SK-N-SH (cell line): ENCODE results near the gene PNPLA5. TPM values are rescaled to one million over a fixed set of nuclear protein-coding genes. Genes with fewer than 3 reads are reported as not detected.

Experiments used
- CTCF ChIA-PET: fragments of 300-600, 350-600 bp; formaldehyde crosslinking; extraction: SDS; loops from one replicate; lab custom pipeline; 2021; lab: Yijun Ruan, JAX
- POLR2A ChIA-PET: fragments of 350-600 bp; sonication (Branson Sonifier 250); formaldehyde crosslinking; extraction: SDS; loops from one replicate; lab custom pipeline; 2020; ENCODE audit warnings: antibody characterized with exemption, inconsistent platforms; lab: Yijun Ruan, JAX
- DNase-seq: peaks from one replicate; pipeline ENCODE4 v3.0.0; 2012
- H2AFZ ChIP-seq: fragments of 200-600 bp; sonication (generic); 2 replicates; pipeline ENCODE4 v1.8.1; 2016; ENCODE audit warnings: antibody characterized with exemption, mild to moderate bottlenecking, low read depth
- H3F3A ChIP-seq: fragments of 200-600 bp; sonication (generic); replicated peaks from 2 replicates; pipeline ENCODE3; 2016; ENCODE audit warnings: antibody characterized with exemption, mild to moderate bottlenecking; ENCODE audit not compliant: insufficient read depth
- H3K27ac ChIP-seq, 2 experiments: fragments of 200-500 bp in 1 of 2; fragments of 200-600 bp in 1 of 2; sonication (Bioruptor generic) in 1 of 2; sonication (generic), shearing (Covaris generic) in 1 of 2; 2 replicates each; pipeline versions ENCODE4 v1.5.1 to v1.6.1; 2014 to 2016; ENCODE audit warnings: low read depth in 2 of 2, inconsistent platforms in 1 of 2, low read length in 1 of 2, mild to moderate bottlenecking in 1 of 2, mixed read lengths in 1 of 2
- H3K27me3 ChIP-seq: fragments of 200-600 bp; sonication (generic), shearing (Covaris generic); 2 replicates; pipeline ENCODE4 v1.6.1; 2016; ENCODE audit warnings: mixed run types; ENCODE audit not compliant: insufficient read depth
- H3K36me3 ChIP-seq, 2 experiments: fragments of 200-500 bp in 1 of 2; fragments of 200-600 bp in 1 of 2; sonication (Bioruptor generic) in 1 of 2; sonication (generic) in 1 of 2; replicated peaks in 1 of 2; 2 replicates each; pipeline versions ENCODE3 to v1.5.1; 2014 to 2016; ENCODE audit warnings: low read length in 1 of 2, mild to moderate bottlenecking in 1 of 2; ENCODE audit not compliant: insufficient read depth in 2 of 2, control insufficient read depth in 1 of 2
- H3K4me1 ChIP-seq, 2 experiments: fragments of 200-500 bp in 1 of 2; fragments of 200-600 bp in 1 of 2; sonication (Bioruptor generic) in 1 of 2; sonication (generic), shearing (Covaris generic) in 1 of 2; 2 replicates each; pipeline versions ENCODE4 v1.5.1 to v1.6.1; 2014 to 2016; ENCODE audit warnings: low read depth in 1 of 2, low read length in 1 of 2, mixed run types in 1 of 2; ENCODE audit not compliant: insufficient read depth in 2 of 2, control insufficient read depth in 1 of 2
- H3K4me2 ChIP-seq: fragments of 200-600 bp; sonication (generic), shearing (Covaris generic); 2 replicates; pipeline ENCODE4 v1.6.1; 2017; ENCODE audit warnings: mixed run types
- H3K4me3 ChIP-seq, 2 experiments: fragments of 200-500 bp in 1 of 2; fragments of 200-600 bp in 1 of 2; sonication (Bioruptor generic) in 1 of 2; sonication (generic), shearing (Covaris generic) in 1 of 2; 2 replicates each; pipeline versions ENCODE4 v1.5.1 to v1.8.1; 2014 to 2016; ENCODE audit warnings: low read depth in 2 of 2, inconsistent platforms in 1 of 2, low read length in 1 of 2, mild to moderate bottlenecking in 1 of 2, mixed read lengths in 1 of 2, moderate library complexity in 1 of 2
- H3K79me2 ChIP-seq: fragments of 200-600 bp; sonication (generic); 2 replicates; pipeline ENCODE4 v1.8.1; 2017; ENCODE audit warnings: mild to moderate bottlenecking; ENCODE audit not compliant: insufficient read depth
- H3K9ac ChIP-seq: fragments of 200-600 bp; sonication (generic); 2 replicates; pipeline ENCODE4 v1.6.1; 2017; ENCODE audit warnings: mixed run types
- H3K9me2 ChIP-seq: fragments of 200-600 bp; sonication (generic); 2 replicates; pipeline ENCODE4 v1.6.1; 2017; ENCODE audit warnings: mixed run types
- H3K9me3 ChIP-seq: fragments of 200-600 bp; sonication (generic); 2 replicates; pipeline ENCODE4 v1.6.1; 2017; ENCODE audit warnings: mixed run types, mild to moderate bottlenecking, moderate library complexity
- H4K20me1 ChIP-seq: fragments of 200-600 bp; sonication (generic); 2 replicates; pipeline ENCODE4 v1.6.1; 2017; ENCODE audit warnings: mild to moderate bottlenecking, mixed run types; ENCODE audit not compliant: insufficient read depth
- EZH2phosphoT487 ChIP-seq: fragments of 200-600 bp; sonication (generic); IDR thresholded peaks from 2 replicates; pipeline ENCODE4 v1.6.1; 2017; ENCODE audit warnings: low read depth, mixed run types, mild to moderate bottlenecking, antibody characterized with exemption, moderate library complexity, borderline replicate concordance
- FOSL2 ChIP-seq: IDR thresholded peaks from 2 replicates; pipeline ENCODE4 v1.4.0; 2012; ENCODE audit warnings: low read depth, mild to moderate bottlenecking, moderate library complexity, borderline replicate concordance
- FOXJ3 ChIP-seq: sonication (generic); formaldehyde crosslinking; IDR thresholded peaks from 2 replicates; pipeline ENCODE4 v1.5.1; 2020; ENCODE audit warnings: mild to moderate bottlenecking, missing genetic modification reagents
- GATA2 ChIP-seq: sonication (generic); formaldehyde crosslinking; IDR thresholded peaks from 2 replicates; pipeline ENCODE4 v1.5.0; 2020; ENCODE audit warnings: mild to moderate bottlenecking, missing genetic modification reagents
- MXI1 ChIP-seq: IDR thresholded peaks from 2 replicates; pipeline ENCODE4 v1.6.1; 2012; ENCODE audit warnings: mild to moderate bottlenecking, low read depth, low read length, improper control_type of control experiment
- NRF1 ChIP-seq: IDR thresholded peaks from 2 replicates; pipeline ENCODE4 v1.6.1; 2012; ENCODE audit warnings: low read depth, mild to moderate bottlenecking, low read length
- POLR2AphosphoS5 ChIP-seq: IDR thresholded peaks from 2 replicates; pipeline ENCODE4 v1.6.1; 2012; ENCODE audit warnings: low read depth, low read length
- SMC3 ChIP-seq: IDR thresholded peaks from 2 replicates; pipeline ENCODE4 v1.6.1; 2012; ENCODE audit warnings: low read depth, low read length, improper control_type of control experiment
- TAF1 ChIP-seq: IDR thresholded peaks from 2 replicates; pipeline ENCODE4 v1.6.1; 2012; ENCODE audit warnings: low read depth, mild to moderate bottlenecking, low read length, moderate library complexity, borderline replicate concordance
- YY1 ChIP-seq: IDR thresholded peaks from 2 replicates; pipeline ENCODE4 v1.4.0; 2012; ENCODE audit warnings: low read depth, mild to moderate bottlenecking
- WGBS: methylation state at CpG from one replicate; pipeline ENCODE4 v1.1.6; 2017; ENCODE audit warnings: low lambda C conversion rate; 5-methylcytosine and 5-hydroxymethylcytosine counted together
- polyA plus RNA-seq, 3 experiments: library from polyadenylated mRNA; depleted of rRNA; stranded (reverse); fragments of >200 nt; gene quantifications; 2 replicates each; pipeline ENCODE4 v1.2.3, GENCODE V29; 2012
- TF ChIP-seq, protein P1 (sequence below): fragments of 150-350 bp; IDR thresholded peaks from 2 replicates; pipeline ENCODE4 v1.6.1; 2017; ENCODE audit warnings: antibody characterized with exemption, low read length, low read depth, borderline replicate concordance
- TF ChIP-seq, protein P2 (sequence below): IDR thresholded peaks from 2 replicates; pipeline ENCODE4 v1.6.1; 2012; ENCODE audit warnings: mild to moderate bottlenecking, low read depth, low read length, moderate library complexity
- TF ChIP-seq, protein P3 (sequence below): fragments of 150-350 bp; IDR thresholded peaks from 2 replicates; pipeline ENCODE4 v1.6.1; 2016; ENCODE audit warnings: mild to moderate bottlenecking, low read depth, low read length

The PNPLA5 gene
- polyA plus RNA-seq, 1 of the 3 experiments (the other 2 are of a cell fraction): not detected

GRCh38 chr22:43889201-43889859 is 2.5 kb downstream of the PNPLA5 start:
- Histone ChIP-seq H3K9me2 (no peaks in the 10 kb centered on the region), H3K9ac (no peak overlapping the region), H3K79me2 (no peaks in the 10 kb centered on the region), H3F3A (no peaks in the 10 kb centered on the region), H3K4me3 (no peak overlapping the region), H3K9me3 (no peaks in the 10 kb centered on the region), H3K4me1 (no peaks in the 10 kb centered on the region; a peak in 1 of 4 replicates), H4K20me1 (no peaks in the 10 kb centered on the region), H2AFZ (no peak overlapping the region), H3K4me2 (no peak overlapping the region), H3K36me3 (no peaks in the 10 kb centered on the region), H3K27ac (no peak overlapping the region), H3K27me3 (no peaks in the 10 kb centered on the region; the same call in 1 of the 2 replicates)
- peak; percentile 3 for DNase-seq
- ChIA-PET POLR2A (no interaction called here), CTCF (interaction anchor here (0.9 to 1.4 kb wide), 4 partner anchors 11 to 60 kb away, joined by 3 to 5 read pairs (median 4); no protein-coding TSS in a partner anchor)
- WGBS: 71% methylated on average over 4 of the region's 16 CpGs
- TF ChIP-seq FOXJ3 (CRISPR knock-in tag): no peak
- no peak for TF ChIP-seq NRF1
- TF ChIP-seq, protein P1, sequence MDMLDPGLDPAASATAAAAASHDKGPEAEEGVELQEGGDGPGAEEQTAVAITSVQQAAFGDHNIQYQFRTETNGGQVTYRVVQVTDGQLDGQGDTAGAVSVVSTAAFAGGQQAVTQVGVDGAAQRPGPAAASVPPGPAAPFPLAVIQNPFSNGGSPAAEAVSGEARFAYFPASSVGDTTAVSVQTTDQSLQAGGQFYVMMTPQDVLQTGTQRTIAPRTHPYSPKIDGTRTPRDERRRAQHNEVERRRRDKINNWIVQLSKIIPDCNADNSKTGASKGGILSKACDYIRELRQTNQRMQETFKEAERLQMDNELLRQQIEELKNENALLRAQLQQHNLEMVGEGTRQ: no peak
- no peak for TF ChIP-seq FOSL2
- TF ChIP-seq TAF1: no peak
- TF ChIP-seq SMC3: no peak
- TF ChIP-seq POLR2AphosphoS5: no peak
- TF ChIP-seq, protein P2, sequence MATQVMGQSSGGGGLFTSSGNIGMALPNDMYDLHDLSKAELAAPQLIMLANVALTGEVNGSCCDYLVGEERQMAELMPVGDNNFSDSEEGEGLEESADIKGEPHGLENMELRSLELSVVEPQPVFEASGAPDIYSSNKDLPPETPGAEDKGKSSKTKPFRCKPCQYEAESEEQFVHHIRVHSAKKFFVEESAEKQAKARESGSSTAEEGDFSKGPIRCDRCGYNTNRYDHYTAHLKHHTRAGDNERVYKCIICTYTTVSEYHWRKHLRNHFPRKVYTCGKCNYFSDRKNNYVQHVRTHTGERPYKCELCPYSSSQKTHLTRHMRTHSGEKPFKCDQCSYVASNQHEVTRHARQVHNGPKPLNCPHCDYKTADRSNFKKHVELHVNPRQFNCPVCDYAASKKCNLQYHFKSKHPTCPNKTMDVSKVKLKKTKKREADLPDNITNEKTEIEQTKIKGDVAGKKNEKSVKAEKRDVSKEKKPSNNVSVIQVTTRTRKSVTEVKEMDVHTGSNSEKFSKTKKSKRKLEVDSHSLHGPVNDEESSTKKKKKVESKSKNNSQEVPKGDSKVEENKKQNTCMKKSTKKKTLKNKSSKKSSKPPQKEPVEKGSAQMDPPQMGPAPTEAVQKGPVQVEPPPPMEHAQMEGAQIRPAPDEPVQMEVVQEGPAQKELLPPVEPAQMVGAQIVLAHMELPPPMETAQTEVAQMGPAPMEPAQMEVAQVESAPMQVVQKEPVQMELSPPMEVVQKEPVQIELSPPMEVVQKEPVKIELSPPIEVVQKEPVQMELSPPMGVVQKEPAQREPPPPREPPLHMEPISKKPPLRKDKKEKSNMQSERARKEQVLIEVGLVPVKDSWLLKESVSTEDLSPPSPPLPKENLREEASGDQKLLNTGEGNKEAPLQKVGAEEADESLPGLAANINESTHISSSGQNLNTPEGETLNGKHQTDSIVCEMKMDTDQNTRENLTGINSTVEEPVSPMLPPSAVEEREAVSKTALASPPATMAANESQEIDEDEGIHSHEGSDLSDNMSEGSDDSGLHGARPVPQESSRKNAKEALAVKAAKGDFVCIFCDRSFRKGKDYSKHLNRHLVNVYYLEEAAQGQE: no peak
- no peak for TF ChIP-seq MXI1
- no peak for TF ChIP-seq EZH2phosphoT487
- TF ChIP-seq, protein P3, sequence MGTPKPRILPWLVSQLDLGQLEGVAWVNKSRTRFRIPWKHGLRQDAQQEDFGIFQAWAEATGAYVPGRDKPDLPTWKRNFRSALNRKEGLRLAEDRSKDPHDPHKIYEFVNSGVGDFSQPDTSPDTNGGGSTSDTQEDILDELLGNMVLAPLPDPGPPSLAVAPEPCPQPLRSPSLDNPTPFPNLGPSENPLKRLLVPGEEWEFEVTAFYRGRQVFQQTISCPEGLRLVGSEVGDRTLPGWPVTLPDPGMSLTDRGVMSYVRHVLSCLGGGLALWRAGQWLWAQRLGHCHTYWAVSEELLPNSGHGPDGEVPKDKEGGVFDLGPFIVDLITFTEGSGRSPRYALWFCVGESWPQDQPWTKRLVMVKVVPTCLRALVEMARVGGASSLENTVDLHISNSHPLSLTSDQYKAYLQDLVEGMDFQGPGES: no peak
- TF ChIP-seq YY1: no peak
- TF ChIP-seq GATA2 (CRISPR knock-in tag): no peak
